Right lobe of liver (tissue), 6 donors: Measurements from ENCODE around the gene APP. TPM values are rescaled to one million over a fixed set of nuclear protein-coding genes. Genes with fewer than 3 reads are reported as not detected.
A peak's percentile ranks its signal among the peaks of the same experiment; 100 is the strongest.

Source experiments
- ATAC-seq, 4 donors: fragments of 200-7000 bp; cut with Tn5 transposase; one replicate each; pipeline ENCODE4 v1.9.1; 2020; ENCODE audit warnings: mild to moderate bottlenecking in 4 of 4, moderate library complexity in 4 of 4
- DNase-seq, 3 donors: peaks; one replicate each; pipeline ENCODE4 v3.0.0-alpha.2; 2020
- H3K27ac ChIP-seq, 3 donors: fragments of 200-600 bp; one replicate each; pipeline ENCODE4 v1.8.0; 2022
- H3K27me3 ChIP-seq, 2 donors: fragments of 200-600 bp; one replicate each; pipeline ENCODE4 v1.8.0; 2022
- H3K36me3 ChIP-seq, 4 donors: fragments of 200-600 bp; sonication (generic) in 1 of 4; one replicate each; pipeline versions ENCODE4 v1.5.1 to v1.8.0; 2017 to 2022; ENCODE audit warnings: control low read depth in 1 of 4
- H3K4me1 ChIP-seq, 4 donors: fragments of 200-600 bp; sonication (generic) in 1 of 4; one replicate each; pipeline versions ENCODE4 v1.5.1 to v1.8.0; 2017 to 2022; ENCODE audit warnings: control low read depth in 1 of 4
- H3K4me3 ChIP-seq, 3 donors: fragments of 200-600 bp; one replicate each; pipeline ENCODE4 v1.8.0; 2022
- H3K9me3 ChIP-seq, 4 donors: fragments of 200-600 bp; sonication (generic) in 1 of 4; one replicate each; pipeline versions ENCODE4 v1.5.1 to v1.8.0; 2017 to 2022; ENCODE audit warnings: control low read depth in 1 of 4
- CTCF ChIP-seq, 4 donors: fragments of 200-600 bp in 3 of 4; fragments of 450-650 bp in 1 of 4; IDR thresholded peaks; one replicate each; pipeline versions ENCODE4 v1.5.1 to v1.8.0; 2016 to 2022; ENCODE audit warnings: antibody characterized with exemption in 4 of 4, mild to moderate bottlenecking in 2 of 4
- POLR2A ChIP-seq: fragments of 450-650 bp; IDR thresholded peaks from one replicate; pipeline ENCODE4 v1.6.1; 2017; ENCODE audit warnings: antibody characterized with exemption, mild to moderate bottlenecking
- WGBS: methylation state at CpG from one replicate; pipeline ENCODE4 v1.1.6; 2018; ENCODE audit warnings: low coverage, low lambda C conversion rate; ENCODE audit not compliant: insufficient coverage; ENCODE audit errors: missing lambda C conversion rate; 5-methylcytosine and 5-hydroxymethylcytosine counted together
- intact Hi-C, 2 donors: fragments of 100-400 bp; cut with DNase I; formaldehyde crosslinking; loops; one replicate each; pipeline versions ENCODE4 v1.11.2 to v1.14.1; 2022
- total RNA-seq, 6 experiments: library from RNA; depleted of rRNA in 2 of 6; stranded (reverse); fragments of >200 nt in 2 of 6; fragmentation: NEBNext Ultra II Directional in 3 of 6; extraction: Animal tissue kit (Norgen Biotek cat#: 25700) in 3 of 6; gene quantifications; one replicate each; pipeline versions ENCODE4 v1.1.0 to v1.2.4, GENCODE V29; 2016 to 2023
- donor health status: DM: no; HTN: yes; CAD: no.
- donor health status: DM: no; HTN: no; CAD: no.
- donor health status: DM: no; HTN: no; CAD: no.
- donor health status: DM: no; HTN: yes; CAD: no.
- donor health status: DM: no; HTN: yes; CAD: no.

Gene APP
- total RNA-seq, 6 experiments from 2014 or later: 127 to 262 (median 208) TPM

DNA sequence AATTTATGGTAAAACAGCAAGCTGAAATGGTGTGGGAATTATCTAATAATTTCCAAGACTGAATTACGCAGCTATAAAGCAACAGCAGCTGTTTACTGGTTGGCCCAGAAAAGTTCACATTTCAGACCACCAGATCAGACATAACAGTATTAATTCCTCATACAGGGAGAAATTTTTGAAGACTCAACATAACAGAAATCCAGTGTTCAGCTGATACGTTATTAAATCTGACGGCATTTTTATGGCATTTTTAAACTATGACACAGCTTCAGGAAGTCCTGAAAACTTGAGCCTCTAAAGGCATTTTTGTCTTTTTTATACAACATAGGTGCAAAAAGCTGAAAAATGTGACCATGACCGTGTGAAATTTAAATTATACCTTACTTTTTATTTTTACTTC, 91.2 kb downstream of the APP start:
- no peak for ATAC-seq
- H3K4me3 ChIP-seq: no peak overlapping the region
- no peaks in the 10 kb centered on the region for H3K36me3 ChIP-seq
- no peaks in the 10 kb centered on the region for H3K27me3 ChIP-seq
- H3K27ac ChIP-seq: no peak overlapping the region
- intact Hi-C loops: no loop called here
- 82% methylated on average over 4 of the region's 4 CpGs for WGBS
- H3K4me1 ChIP-seq: no peaks in the 10 kb centered on the region
- TF ChIP-seq CTCF (IDR thresholded peaks at IDR 0.05) (no peak), POLR2A (no peak)
- H3K9me3 ChIP-seq: no peaks in the 10 kb centered on the region
- DNase-seq: no peak

DNA sequence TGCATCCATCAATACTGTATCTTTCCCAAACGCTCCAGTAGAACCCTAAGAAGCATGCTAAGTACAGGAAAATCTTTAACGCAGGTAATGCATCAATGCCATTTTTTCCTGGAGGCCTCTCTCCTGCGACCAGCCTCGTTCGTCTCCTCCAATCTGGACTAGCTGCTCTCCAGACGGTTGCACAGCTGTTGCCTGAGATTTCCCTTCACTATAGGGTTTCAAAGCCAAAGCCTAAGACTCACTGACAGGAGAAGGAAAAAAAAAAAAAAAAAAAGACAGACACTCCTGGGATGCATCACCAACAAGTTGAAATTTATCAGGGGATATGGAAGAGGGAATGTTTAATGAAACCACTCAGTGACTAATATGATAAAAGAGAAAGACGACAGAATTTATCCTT, 93.0 kb downstream of the APP start:
- no peak overlapping the region for H3K4me3 ChIP-seq
- no peaks in the 10 kb centered on the region for H3K27me3 ChIP-seq
- intact Hi-C loops: no loop called here
- ATAC-seq (no peak), DNase-seq (no peak)
- no peaks in the 10 kb centered on the region for H3K4me1 ChIP-seq
- no peak overlapping the region for H3K27ac ChIP-seq
- no peaks in the 10 kb centered on the region for H3K36me3 ChIP-seq
- no peaks in the 10 kb centered on the region for H3K9me3 ChIP-seq
- TF ChIP-seq CTCF (IDR thresholded peaks at IDR 0.05): no peak
- TF ChIP-seq POLR2A: no peak
- 84% methylated on average over 7 of the region's 7 CpGs for WGBS

GRCh38 chr21:26072666-26073615, 97.6 kb downstream of the APP start:
- no peak for DNase-seq

GRCh38 chr21:26070822-26071425, 99.6 kb downstream of the APP start:
- Histone ChIP-seq H3K9me3 (no peaks in the 10 kb centered on the region), H3K4me1 (peaks cover 0 to 31% (median 10%) of the 10 kb centered on the region in 4 donors), H3K27me3 (no peaks in the 10 kb centered on the region), H3K4me3 (no peak overlapping the region), H3K27ac (peak overlapping the region; percentile 13 to 15 (median 13)), H3K36me3 (no peaks in the 10 kb centered on the region)
- 26% methylated on average over 8 of the region's 8 CpGs for WGBS
- intact Hi-C loops: no loop called here
- TF ChIP-seq POLR2A: no peak
- no peak for TF ChIP-seq CTCF (IDR thresholded peaks at IDR 0.05)
- ATAC-seq (peak; percentile 31 to 74 (median 68)), DNase-seq (no peak)

More at GRCh38 chr21:26072666-26073615, 97.6 kb downstream of the APP start:
- intact Hi-C loops: no loop called here
- 91% methylated on average over 9 of the region's 9 CpGs for WGBS
- H3K27ac ChIP-seq: no peak overlapping the region
- peaks cover 0 to 31% (median 10%) of the 10 kb centered on the region in 4 donors for H3K4me1 ChIP-seq
- H3K36me3 ChIP-seq: no peaks in the 10 kb centered on the region
- H3K4me3 ChIP-seq: no peak overlapping the region
- no peaks in the 10 kb centered on the region for H3K9me3 ChIP-seq
- ATAC-seq: no peak
- H3K27me3 ChIP-seq: no peaks in the 10 kb centered on the region
- TF ChIP-seq POLR2A (no peak), CTCF (IDR thresholded peaks at IDR 0.05) (no peak)
